A673 (cell line): ENCODE measurements around the gene CEP72.
"Not testable (repeated sequence)": the region's sequence is repeated elsewhere in the genome, so short reads cannot be mapped to it uniquely, and the experiment has no call there.

Experiments
- EZH2 ChIP-seq: fragments of 200-600 bp; sonication (generic); IDR thresholded peaks from 2 replicates; pipeline ENCODE4 v1.6.1; 2017; ENCODE audit warnings: borderline replicate concordance, low read depth, mild to moderate bottlenecking, mixed read lengths, antibody characterized with exemption, low read length; ENCODE audit not compliant: poor library complexity, severe bottlenecking
- TF ChIP-seq, protein P1 (sequence below): fragments of 300-800, 200-600 bp; sonication (generic); conservative IDR thresholded peaks from 2 replicates; pipeline ENCODE4 v1.5.1; 2017; ENCODE audit warnings: low read depth, mild to moderate bottlenecking, antibody characterized with exemption, low read length, moderate library complexity, mixed read lengths

DNA sequence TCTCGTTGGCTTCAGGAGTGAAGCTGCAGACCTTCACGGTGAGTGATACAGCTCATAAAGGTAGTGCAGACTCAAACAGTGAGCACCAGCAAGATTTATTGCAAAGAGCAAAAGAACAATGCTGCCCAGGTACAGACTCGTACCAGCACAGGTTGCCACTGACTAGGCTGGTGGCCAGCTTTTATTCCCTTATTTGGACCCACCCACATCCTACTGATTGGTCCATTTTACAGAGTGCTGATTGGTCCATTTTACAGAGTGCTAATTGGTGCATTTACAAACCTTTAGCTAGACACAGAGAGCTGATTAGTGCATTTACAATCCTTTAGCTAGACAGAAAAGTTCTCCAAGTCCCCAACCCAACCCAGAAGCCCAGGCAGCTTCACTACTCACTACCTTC, 29.7 kb upstream of the CEP72 start:
- TF ChIP-seq, protein P1, sequence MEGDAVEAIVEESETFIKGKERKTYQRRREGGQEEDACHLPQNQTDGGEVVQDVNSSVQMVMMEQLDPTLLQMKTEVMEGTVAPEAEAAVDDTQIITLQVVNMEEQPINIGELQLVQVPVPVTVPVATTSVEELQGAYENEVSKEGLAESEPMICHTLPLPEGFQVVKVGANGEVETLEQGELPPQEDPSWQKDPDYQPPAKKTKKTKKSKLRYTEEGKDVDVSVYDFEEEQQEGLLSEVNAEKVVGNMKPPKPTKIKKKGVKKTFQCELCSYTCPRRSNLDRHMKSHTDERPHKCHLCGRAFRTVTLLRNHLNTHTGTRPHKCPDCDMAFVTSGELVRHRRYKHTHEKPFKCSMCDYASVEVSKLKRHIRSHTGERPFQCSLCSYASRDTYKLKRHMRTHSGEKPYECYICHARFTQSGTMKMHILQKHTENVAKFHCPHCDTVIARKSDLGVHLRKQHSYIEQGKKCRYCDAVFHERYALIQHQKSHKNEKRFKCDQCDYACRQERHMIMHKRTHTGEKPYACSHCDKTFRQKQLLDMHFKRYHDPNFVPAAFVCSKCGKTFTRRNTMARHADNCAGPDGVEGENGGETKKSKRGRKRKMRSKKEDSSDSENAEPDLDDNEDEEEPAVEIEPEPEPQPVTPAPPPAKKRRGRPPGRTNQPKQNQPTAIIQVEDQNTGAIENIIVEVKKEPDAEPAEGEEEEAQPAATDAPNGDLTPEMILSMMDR = not testable (repeated sequence)
- TF ChIP-seq EZH2 = not testable (repeated sequence)
